Cardiac septum (tissue), 1 donor: ENCODE results near the gene SMIM22. TPM values are rescaled to one million over a fixed set of nuclear protein-coding genes. Genes with fewer than 3 reads are reported as not detected.
A peak's percentile ranks its signal among the peaks of the same experiment; 100 is the strongest.
"Not testable (repeated sequence)": the region's sequence is repeated elsewhere in the genome, so short reads cannot be mapped to it uniquely, and the experiment has no call there.

Experiments used
- DNase-seq: peaks from one replicate; pipeline ENCODE4 v3.0.0-alpha.2; 2020; ENCODE audit warnings: low spot score
- intact Hi-C: fragments of 100-400 bp; cut with DNase I; formaldehyde crosslinking; loops from one replicate; pipeline ENCODE4 v1.14.0; 2022
- total RNA-seq: library from RNA; stranded (reverse); fragmentation: NEBNext Ultra II Directional; extraction: Animal tissue kit (Norgen Biotek cat#: 25700); gene quantifications from one replicate; pipeline ENCODE4 v1.2.1, GENCODE V29; 2021
- donor health status: DM: no; HTN: no; CAD: no.

SMIM22 gene
- total RNA-seq, 1 donor from 2014 or later, result not detected

DNA sequence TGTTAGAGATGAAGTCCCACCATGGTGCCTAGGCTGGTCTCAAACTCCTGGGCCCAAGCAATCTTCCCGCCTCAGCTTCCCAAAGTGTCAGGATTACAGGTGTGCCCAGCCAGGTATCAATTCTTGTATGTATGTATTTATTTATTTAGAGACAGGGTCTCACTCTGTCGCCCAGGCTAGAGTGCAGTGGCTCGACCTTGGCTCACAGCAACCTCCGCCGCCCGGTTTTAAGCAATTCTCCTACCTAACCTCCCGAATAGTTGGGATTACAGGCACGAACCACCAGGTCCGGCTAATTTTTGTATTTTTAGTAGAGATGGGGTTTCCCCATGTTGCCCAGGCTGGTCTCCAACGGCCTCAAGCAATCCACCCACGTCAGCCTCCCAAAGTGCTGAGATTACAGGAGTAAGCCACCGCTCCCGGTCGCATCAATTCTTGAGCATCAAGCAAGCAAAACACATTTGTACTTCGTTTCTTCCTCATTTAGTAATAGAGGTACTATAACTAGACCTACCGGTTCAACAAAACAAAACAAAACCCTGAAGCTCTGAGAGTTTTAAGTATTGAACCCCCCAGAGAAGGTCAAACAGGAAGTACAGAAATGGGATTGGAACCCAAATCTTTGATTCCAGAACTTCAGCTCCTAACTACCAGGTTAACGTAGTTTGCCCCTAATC lies 27.2 kb upstream of the SMIM22 start:
- intact Hi-C loops, result loop anchor here (1.0 to 10.0 kb wide), 4 partner anchors 33 to 187 kb away; partner anchors contain the start of genes ANKS3, DNAAF8, GLYR1 and ROGDI
- no peak for DNase-seq

DNA sequence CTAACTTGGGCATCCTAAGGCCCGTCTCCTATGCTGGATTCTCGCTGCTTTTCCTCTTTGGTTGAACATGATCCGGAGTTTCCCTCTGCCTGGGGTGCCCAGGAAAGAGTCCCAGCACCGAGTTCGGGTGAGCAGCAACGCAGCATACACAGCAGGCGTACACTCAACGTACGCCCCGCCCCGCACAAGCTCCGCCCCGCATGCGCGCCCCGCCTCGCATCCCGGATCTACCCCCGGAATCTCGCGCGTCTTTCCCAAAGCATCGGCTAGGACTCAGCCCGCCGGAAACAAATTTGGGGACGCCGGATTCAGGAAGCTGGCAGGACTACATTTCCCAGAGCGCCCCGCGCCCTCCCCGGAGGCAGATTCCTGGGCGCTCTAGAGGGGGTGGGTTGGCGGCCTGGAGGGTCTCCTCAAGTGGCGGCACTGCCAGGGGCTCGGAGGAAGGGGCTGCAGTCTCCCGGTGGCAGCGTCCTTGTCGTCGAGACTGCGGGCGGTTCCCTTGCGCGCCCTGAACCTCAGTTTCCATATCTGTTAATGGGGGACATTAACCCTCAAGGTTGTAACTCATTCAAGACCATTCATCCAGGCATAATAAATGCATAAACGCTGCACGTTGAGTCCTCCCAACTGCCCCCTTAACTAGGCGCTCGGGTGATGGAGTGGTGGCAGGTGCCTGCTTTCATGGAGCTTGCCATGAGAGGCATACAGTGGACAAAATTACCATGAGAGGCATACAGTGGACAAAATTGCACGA lies 26.4 kb upstream of the SMIM22 start:
- intact Hi-C loops, result loop anchor here (2.0 to 10.0 kb wide), 3 partner anchors 34 to 186 kb away; partner anchors contain the start of genes ANKS3, DNAAF8, GLYR1 and SEC14L5
- DNase-seq, result peak; percentile 96

DNA sequence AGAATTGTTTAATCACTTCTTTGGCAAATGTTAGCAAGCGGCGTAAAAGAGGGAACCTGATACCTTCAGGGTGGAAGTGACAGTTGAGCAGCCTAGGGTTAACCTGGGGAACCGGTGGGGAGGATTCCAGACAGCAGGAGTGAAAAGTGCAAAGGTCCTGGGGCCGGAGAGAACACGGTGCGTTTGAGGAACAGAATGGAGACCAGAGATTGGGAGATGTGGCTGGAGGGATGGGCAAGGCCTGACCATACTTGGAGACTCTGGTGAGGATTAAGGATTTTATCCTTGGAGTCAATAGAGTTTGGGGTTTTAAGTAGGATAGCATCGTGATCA lies 25.9 kb upstream of the SMIM22 start:
- no peak for DNase-seq
- intact Hi-C loops, result loop anchor here (2.0 to 10.0 kb wide), 3 partner anchors 34 to 186 kb away; partner anchors contain the start of genes ANKS3, DNAAF8, GLYR1 and SEC14L5

DNA sequence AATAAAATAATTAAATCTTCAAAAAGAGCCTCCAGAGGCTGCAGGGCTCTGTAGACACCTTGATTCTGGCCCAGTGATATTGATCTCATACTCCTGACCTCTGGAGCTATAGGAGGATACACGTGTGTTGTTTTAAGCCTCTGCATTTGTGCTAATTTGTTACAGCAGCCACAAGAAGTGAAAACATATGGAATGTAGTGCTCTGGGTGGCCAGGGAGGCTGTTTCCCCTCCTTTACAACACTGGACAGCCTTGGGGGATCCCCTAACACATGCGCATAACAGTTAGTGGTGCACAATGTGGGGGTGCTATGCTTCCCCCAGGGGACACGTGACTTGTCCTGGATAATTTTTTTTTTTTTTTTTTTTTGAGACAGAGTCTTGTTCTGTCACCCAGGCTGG lies 23.5 kb upstream of the SMIM22 start:
- no peak for DNase-seq
- intact Hi-C loops, result no loop called here

DNA sequence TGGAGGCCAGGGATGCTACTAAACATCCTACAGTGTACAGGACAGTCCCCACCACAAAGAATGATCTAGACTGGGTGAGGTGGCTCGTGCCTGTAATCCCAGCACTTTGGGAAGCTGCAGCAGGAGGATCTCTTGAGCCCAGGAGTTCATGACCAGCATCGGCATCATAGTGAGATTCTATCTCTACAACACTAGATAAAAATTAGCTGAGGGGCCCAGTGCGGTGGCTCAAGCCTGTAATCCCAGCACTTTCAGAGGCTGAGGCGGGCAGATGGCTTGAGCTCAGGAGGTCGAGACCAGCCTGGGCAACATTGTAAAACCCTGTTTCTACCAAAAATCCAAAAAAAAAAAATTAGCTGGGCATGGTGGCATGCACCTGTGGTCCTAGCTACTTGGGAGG lies 22.8 kb upstream of the SMIM22 start:
- intact Hi-C loops, result no loop called here
- no peak for DNase-seq

DNA sequence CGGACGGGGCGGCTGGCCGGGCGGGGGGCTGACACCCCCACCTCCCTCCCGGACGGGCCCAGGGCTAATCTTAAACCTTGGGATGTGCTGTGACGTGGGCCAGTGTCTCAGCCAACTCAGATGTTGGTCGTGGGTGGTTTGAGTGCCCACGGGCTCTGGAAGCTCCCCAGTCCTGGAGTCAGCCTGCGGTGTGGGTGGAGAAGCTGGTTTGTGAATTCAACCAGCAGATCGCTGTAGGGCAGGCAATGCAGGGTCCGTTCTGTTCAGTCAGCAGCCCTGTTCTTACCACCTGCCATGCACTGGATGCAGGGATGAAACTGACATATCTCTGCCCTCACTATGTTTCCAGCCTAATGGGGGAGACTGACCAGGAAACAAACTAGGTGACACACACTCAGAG lies 20.2 kb upstream of the SMIM22 start:
- intact Hi-C loops, result no loop called here
- DNase-seq, result no peak

DNA sequence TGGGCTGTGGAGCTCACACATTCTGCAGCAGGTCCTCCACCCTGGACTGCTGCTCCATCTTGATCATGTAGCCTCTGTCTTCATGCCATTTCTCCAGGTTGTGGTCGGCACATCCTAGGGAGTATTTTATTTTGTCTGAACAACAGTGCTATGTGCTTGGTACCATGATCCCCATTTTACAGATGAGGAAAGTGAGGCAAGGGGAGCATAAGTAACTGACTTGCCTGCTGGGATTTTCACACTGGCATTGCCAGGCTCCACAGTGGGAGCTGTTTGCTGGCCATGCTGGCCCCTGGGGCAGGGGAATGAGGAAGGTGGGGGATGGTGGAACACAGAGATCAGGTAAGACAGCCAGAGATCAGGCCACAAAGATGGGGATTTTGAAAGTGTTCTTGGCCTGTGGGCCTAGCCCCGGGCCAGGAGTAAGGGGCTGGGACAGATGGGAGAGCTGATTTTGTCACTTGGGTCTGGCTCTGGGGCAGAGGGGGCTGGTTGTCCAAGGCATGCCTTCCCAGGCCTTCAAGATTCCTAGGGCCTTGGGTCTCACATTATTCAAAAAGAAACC lies 18.9 kb upstream of the SMIM22 start:
- intact Hi-C loops, result no loop called here

DNA sequence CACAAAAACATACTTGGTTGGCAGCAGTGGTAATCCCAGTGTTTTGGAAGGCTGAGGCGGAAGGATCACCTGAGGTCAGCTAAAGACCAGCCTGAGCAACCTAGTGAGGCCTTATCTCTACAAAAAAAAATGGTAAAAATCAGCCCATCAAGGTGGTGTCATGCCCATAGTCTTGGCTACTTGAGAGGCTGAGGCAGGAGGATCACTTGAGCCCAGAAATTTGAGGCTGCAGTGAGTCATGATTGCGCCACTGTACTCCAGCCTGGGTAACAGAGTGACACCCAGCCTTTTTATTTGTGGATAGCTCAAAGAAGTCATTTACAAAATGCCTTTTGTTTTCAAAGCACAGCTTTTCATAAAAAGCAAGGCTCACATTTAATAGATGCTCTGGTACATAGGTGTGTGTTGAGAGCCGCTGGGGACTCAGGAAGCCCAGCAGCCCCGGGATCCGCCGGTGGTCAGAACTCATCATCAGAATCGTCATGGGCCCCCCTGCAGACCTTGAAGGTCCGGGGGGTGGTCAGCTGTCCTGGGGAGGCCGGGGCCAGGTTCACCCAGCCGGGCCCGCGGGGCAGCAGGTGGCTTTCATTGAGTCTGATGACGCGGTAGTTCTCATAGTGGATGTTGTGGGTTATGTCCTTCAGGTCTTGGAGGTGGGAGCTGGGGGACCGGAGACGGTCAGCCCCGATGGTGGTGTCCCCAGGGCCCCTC lies 17.7 kb upstream of the SMIM22 start:
- intact Hi-C loops, result no loop called here
- DNase-seq, result no peak

More for the DNA sequence above, 18.9 kb upstream of the SMIM22 start:
- DNase-seq, result no peak

DNA sequence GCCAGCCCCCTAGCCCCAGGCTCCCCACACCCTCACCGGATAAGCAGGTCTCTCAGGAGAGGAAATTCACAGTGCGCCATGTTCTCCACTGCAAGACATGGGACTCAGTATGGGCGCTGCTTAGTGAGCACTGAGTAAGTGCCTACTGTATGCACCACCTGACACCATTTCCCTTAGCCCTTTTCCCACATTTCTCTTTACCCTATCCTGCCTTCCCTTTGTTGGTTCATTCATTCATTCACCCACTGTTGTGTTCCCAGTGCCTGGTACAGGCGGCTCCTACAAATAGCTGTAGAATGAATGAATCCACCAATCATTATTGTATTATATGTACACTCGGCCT lies 17.1 kb upstream of the SMIM22 start:
- intact Hi-C loops, result no loop called here
- no peak for DNase-seq

DNA sequence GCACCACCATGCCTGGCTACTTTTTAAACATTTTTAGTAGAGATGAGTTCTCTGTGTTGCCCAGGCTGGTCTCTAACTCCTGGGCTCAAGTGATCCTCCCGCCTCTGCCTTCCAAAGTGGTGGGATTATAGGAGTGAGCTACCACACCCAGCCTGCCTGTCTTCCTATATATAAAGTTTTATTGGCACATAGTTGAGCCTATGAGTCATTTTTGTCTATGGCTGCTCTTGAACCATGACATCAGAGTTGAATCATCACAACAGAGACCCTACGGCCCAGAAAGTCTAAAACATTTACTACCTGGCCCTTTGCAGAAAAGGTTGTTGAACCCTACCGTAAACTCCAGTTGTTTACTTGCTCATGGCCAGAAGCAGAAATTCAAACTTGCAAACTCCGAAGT lies 14.9 kb upstream of the SMIM22 start:
- intact Hi-C loops, result no loop called here

DNA sequence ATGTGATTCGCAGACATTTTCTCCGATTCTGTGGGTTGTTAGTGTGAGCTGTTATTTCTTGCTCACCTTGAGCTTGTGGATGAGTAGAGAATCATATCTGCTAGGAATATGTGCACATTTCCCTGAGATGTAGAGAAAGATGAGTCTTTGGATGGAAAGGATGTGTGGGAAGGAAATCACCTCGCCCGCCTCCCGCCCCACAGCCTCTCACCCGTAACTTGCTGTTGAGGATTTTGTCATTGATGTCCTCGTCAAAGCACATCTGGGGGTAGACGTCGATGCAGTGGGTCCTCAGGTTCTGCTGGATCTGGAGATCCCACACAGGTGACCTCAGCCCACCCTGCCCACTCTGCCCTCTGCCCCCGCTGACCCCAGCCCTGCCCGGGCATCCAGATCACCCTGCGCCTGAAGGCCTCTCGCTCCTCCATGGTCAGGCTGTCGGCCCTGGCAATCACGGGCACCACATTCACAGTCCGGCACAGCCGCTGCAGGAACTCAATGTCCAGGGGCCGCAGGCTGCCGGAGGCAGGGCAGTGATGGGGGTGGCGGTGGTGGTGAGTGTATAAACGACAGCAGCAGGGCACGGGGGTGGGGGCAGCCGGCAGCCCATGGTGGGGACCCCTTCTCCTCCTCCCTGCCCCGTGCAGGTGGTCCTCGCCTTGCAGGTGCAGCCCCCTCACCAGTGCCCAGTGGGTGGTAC lies 11.8 kb upstream of the SMIM22 start:
- intact Hi-C loops, result no loop called here
- no peak for DNase-seq

More for the DNA sequence above, 14.9 kb upstream of the SMIM22 start:
- no peak for DNase-seq

DNA sequence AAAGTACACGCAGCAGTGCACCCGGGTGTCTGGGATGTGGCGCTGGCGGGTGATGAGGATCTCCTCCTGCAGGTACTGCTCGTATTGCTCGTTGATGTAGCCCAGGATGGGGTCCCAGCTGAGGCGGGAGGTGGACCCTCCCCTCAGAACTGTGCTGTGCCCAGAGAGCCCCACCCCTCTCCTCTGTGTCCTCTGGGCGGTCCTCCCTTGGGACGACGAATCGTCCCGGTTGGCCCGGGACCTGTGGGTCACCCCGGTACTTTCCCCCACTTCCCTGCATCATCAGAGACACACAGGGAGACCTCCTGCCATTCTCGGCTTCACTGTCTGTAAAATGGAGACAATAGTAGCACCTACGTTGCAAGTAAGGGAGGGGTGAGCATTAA lies 11.2 kb upstream of the SMIM22 start:
- DNase-seq, result no peak
- intact Hi-C loops, result loop anchor here (1.0 kb wide), 1 partner anchor 24 kb away; no protein-coding TSS in a partner anchor

DNA sequence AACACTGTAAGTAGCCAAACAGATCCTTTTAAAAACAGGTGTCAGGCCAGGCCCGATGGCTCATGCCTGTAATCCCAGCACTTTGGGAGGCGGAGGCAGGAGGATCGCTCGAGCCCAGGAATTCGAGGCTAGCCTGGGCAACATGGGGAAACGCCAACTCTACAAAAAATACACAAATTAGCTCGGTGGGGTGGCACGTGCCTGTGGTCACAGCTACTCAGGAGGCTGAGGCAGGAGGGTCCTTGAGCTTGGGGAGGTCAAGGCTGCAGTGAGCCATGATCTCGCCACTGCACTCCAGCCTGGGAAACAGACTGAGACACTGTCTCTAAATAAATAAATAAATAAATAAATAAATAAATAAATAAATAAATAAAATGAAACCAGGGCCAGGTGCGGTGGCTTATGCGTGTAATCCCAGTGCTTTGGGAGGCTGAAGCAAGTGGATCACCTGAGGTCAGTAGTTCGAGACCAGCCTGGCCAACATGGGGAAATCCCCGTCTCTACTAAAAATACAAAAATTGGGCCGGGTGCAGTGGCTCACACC lies 10.7 kb upstream of the SMIM22 start:
- DNase-seq, result not testable (repeated sequence)
- intact Hi-C loops, result loop anchor here (1.0 kb wide), 1 partner anchor 24 kb away; no protein-coding TSS in a partner anchor

DNA sequence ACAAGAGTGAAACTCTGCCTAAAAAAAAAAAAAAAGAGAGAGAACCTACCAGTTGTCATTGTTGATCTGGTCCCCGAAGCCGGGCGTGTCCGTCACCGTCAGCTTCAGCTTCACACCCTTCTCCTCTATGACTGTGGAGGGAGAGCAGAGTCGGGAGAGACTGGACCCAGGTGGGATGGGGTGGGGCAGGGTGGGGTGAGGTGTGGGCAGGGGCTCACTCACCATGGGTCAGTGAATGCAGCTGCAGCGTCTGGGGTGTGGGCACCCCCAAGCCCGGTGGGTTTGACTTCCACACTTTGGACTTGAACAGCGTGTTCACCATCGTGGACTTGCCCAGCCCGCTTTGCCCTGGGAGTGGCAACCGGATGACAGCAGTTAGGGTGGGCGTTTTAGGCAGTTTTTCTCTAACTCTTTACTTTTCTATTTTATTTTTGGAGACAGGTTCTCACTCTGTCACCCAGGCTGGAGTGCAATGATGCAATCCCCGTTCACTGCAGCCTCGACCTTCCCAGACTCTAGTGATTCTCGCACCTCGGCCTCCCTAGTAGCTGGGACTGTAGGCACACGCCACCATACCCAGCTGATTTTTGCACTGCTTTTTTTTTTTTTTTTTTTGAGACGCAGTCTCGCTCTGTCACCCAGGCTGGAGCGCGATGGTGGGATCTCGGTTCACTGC lies 9.3 kb upstream of the SMIM22 start:
- DNase-seq, result no peak
- intact Hi-C loops, result no loop called here

DNA sequence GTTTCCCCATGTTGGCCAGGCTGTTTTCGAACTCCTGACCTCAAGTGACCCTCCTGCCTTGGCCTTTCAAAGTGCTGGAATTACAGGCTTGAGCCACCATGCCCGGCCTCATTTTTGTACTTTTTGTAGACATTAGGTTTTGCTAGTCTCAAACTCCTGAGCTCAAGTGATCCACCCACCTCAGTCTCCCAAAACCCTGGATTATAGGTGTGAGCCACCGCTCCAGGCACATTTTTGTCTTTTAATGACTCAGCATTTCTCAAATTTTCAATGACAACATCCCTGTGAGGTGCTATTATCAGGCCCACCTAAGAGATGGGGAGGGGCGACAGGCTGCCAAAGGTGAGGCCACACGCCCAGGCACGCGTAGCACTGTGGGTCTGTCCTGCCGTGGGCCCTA lies 8.1 kb upstream of the SMIM22 start:
- DNase-seq, result no peak
- intact Hi-C loops, result no loop called here

DNA sequence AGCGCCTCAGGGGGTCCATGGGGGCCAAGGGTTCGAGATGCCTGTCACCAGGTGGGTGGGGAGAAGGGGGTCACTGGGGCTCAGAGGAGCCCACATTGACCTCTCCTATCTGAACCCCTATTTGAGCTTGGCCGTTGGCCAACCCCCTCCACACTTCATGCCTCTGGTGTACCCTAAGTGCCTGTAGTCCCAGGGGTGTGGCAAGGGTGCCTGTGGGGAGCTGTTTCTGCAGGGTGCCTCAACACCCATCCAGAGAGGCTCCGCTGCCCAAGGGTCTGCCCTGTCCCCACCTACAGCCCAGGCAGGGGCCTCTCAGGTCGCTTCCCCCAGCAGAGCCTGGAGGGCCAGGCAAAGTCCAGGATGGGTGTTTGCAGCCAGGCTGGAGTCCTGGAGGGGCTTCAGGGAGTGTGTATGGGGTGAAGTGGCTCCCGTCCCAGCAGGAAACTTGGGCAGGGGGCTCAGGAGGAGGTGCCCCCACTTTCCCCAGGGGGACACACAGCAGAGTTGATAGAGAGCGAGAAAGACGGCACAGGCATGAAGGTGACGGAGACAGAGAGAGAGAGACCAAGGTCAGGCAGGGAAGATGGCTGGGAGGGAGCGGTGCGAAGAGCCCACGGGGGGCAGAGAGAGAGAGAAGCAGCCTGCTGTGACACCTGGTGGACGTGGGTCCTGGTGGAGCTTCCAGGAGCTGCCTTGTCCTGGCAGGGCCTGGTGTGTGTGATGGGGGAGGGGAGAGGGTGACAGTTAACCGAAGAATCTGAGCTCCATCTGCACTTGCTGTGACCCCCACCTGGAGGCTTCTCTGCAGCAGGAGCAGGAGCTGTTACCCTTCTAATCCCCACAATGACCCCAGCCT lies 7.3 kb upstream of the SMIM22 start, which contains the start of gene SEPTIN12:
Gene SEPTIN12 (minus strand): TSS at position 719 of the 856 bp plus-strand sequence. CDS start 700 bp downstream, at position 19.
- intact Hi-C loops, result no loop called here
- no peak for DNase-seq

DNA sequence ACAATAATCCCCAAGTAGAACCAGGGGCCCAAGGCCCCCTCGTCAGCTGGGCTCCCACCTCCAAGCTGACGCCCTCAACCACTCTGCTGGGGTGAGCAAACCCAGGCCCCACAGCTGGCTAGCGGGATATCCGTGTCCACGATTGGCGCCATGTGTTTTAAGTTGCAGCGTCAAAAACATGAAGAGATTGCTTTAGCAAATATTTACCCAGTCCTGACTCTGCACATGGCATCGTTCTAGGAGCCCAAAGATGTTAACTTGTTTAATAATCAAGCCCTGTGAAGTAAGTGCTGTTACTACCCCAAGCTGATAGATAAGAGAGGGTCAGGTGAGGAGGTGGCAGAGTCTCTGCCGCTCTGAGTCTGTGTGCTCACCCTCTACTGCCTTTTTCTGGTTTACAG lies 6.7 kb upstream of the SMIM22 start:
- intact Hi-C loops, result no loop called here
- DNase-seq, result no peak

DNA sequence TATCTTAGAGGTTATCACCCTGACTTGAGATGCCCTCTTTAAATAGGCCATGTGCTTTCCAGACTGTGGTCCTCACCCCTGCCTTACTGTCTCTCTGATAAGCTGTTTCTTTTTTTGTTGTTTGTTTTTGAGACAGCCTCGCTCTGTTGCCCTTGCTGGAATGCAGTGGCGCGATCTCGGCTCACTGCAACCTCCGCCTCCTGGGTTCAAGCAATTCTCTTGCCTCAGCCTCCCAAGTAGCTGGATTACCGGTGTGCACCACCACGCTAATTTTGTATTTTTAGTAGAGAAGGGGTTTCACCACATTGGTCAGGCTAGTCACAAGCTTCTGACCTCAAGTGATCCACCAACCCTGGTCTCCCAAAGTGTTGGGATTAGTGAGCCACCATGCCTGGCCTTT lies 6.3 kb upstream of the SMIM22 start:
- intact Hi-C loops, result no loop called here
- DNase-seq, result no peak
